NK-92 treated with Interleukin-12 subunit alpha and Interleukin-12 subunit beta, amount 100 ng/mL, for 24 hours (cell line): ENCODE data around the gene HNRNPA3.
"Not testable (repeated sequence)": the region's sequence is repeated elsewhere in the genome, so short reads cannot be mapped to it uniquely, and the experiment has no call there.

ENCODE experiments used
- DNase-seq: peaks from one replicate; lab custom pipeline; 2025; lab: John Stamatoyannopoulos, UW

The HNRNPA3 gene

DNA sequence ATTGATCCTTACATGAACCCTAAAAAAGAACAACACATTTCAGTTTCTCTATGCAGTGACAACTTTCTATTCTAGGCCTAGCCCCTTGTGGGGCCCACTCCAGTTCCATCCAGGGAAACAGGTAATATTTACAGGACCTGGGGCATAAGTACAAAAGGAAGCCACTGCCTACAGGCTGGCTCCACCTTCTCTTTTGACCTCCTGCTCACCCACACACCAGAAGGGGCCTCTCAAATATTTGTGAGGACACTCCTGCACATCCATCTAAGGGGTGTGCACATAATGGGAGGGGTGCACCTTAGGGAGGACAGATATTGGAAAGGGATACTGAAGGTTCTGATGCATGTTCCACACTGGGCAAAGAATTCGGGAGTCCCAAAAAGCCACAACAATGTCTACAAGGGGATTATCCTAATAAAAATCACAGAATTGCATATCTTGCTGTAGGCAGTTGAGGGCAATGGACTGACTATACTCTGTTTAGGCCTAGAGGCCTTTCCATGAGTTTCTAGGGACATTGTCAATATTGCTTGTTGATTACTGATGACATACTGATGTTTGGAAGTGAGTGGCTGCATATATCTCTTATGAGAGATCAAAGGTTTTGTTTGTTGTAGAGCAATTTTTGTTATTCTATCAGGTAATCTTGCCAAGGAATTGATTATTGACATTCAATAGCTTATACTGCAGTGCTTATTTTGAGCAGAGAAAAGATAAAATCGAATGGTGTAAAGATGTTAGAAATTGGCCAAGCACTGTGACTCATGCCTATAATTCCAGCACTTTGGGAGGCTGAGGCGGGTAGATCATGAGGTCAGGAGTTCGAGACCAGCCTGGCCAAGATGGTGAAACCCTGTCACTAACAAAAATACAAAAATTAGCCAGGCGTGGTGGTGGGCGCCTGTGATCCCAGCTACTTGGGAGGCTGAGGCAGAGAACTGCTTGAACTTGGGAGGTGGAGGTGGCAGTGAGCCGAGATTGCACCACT lies 23.8 kb upstream of the HNRNPA3 start:
- DNase-seq: no peak

DNA sequence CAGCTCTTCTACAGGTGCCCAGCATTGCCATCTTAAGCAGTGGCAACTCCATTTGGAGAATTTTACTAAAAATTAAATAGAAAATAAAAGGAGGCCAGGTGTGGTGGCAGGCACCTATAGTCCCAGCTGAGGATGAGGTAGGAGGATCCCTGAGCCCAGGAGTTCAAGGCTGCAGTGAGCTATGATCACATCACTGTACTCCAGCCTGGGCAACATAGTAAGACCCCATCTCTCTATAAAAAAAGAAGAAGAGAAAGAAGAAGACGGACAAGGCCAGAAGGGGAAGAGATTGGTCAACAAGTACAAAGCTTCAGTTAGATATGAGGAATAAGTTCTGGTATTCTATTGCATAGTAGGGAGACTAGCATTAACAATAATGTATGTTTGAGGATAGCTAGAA lies 21.7 kb upstream of the HNRNPA3 start:
- DNase-seq: no peak

DNA sequence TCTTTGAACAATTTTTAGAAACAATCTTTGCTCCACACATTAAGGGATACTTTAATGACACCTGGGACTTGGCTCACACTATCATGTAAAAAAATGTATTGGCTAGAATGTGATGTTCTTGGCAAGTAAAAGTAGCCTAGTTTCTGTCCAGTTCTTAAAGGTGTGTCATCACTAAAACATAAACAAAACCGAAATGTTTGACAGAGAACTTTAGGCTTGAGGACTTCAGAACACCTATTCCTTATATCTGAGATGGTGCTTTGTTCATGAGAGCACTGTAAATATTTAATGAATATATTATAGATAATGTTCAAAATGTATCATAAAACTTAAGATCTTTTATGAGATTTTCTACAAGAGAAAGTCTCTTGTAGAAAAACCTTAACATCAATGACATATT lies 19.8 kb upstream of the HNRNPA3 start:
- no peak for DNase-seq

DNA sequence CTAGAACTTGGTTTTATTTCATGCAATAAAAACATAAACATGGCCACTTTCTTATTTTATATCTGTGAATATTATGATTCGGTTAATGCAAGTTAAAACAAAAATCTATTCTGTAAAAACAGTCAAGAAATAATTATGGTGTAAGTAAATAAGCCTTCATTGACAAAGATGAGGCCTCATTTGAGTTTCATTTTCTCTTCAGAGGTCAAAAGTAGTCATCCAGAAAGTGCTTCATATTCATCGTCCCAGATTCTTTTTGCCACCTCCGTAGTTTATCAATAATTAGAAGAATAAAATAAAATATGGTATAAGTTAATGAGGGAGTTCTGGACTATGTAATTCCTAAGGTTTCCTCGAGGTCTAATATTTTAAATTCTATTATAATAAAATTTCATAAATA lies 19.4 kb upstream of the HNRNPA3 start:
- DNase-seq: no peak

DNA sequence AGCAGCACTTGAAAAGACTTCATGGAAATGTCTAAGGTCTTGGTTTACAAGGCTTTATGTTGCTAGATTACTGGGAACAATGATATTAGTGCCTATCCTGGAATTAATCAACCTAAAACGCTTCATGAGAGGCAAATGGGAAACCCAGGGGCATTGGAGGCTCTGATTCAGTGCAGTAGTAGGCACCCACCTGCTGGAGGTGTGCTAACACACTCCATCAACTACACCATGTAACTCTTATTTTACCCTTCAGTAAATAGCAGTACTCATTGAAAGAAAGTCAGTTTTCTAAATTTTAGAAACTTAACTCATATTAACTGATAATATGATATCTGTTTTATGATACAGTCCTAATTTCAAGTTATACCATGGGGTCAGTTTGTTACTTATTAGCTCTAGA lies 17.4 kb upstream of the HNRNPA3 start:
- DNase-seq: no peak

DNA sequence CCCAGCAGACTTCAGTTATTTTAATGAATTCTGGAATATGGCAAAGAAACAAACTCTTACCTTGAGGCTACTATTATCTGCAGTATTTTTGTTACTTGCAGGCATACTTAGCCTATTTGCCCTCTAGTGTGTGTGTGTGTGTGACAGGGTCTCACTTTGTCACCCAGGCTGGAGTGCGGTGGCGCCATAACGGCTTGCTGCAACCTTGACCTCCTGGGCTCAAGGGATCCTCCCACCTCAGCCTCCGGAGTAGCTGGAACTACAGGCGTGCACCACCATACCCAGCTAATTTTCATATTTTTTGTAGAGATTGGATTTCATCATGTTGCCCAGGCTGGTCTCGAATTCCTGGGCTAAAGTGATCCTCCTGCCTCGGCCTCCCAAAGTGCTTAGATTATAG lies 12.2 kb upstream of the HNRNPA3 start:
- DNase-seq: not testable (repeated sequence)

DNA sequence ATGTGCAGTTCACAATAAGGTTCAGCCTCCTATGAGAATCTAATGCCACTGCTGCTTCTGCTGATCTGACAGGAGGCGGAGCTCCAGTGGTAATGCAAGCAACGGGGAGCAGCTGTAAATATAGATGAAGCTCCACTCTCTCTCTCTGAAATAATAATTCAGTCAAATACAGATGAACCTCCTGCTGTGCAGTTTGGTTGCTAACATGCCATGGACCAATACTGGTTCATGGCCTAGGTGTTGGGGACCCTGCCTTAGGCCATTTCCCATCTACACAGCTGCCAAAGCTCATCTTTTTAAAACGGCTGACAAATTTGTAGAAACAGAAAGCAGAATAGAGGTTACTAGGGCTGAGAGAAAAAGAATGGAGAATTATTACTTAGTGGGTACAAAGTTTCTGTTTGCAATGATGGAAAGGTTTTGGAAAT lies 10.7 kb upstream of the HNRNPA3 start:
- DNase-seq: no peak

DNA sequence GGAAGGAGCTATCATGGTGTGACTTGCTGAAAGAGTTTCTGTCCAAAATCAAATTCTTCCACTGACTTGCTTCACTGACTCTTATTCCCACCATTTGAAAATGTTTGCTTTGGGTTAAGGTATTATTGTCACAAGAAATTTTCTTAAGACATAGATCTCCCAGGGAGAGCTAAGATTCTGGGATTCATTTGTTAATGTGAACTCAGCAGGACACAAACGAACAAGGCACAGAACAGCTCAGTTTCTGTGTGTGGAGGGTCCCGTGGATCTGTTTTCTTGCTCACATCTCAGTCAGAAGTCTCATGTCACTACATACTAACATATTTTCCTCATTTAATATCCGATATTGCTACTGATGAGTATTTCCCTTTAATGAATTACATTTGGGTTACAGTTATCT lies 8.2 kb upstream of the HNRNPA3 start:
- DNase-seq: no peak

DNA sequence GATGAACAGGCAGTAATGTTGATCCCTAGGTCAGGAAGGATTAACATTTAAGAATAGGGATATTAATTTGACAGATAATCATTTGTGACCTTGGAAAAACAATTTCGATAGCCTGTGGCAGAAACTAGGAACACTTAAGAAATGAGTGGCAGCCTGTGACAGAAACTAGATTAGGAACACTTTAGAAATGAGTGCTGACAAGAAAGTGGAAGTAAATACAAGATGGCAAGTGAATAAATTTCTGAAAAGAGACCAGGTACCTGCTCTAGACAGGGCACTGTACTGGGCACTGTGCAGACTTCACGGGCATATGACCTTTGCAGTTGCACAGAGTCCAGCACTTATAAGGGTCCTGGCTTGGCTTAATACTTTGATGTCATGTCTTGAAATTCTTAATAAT lies 5.5 kb upstream of the HNRNPA3 start:
- no peak for DNase-seq

DNA sequence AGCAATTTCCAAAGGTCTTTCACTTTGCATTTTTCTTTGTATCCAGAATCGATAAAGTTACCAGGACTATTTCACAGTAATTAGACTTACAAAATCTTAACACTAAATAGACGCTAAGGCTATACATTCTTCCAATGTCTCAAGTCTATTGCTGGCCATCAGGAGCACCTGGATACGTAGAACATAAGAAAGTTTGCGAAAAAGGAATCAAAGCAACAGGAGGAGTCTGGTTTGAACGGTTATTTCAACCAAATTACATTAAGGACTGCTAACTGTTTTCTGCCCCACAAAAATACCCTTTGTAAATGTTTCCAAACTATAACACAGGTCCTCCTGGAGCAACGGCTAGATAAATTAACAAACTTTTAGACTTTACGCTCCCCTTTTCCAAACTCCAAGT lies 1.4 kb upstream of the HNRNPA3 start:
- DNase-seq: no peak

DNA sequence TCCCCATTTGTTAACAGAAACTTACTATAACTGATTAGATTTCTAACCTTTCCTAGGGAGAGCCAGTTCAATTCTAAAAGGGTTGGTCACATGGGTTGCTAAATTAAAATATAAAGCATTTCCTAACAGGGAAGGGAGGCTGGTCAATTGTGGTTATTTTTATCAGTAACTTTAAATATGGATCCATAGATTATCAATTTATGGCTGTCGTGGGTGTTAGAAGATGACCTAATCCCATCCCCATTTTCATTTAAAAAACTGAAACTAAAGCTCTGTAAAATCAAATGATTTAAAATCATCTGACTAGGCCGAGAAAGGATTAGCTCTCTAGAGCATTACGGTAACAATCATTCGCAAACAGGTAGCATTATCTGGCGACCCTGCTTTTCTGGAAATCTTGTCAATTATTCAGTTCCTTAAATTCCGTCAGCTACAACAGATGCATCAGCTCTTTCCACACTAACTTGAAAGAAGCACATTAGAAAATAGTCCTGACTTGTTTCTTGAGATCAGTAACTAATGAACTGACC lies 953 bp upstream of the HNRNPA3 start:
- no peak for DNase-seq

DNA sequence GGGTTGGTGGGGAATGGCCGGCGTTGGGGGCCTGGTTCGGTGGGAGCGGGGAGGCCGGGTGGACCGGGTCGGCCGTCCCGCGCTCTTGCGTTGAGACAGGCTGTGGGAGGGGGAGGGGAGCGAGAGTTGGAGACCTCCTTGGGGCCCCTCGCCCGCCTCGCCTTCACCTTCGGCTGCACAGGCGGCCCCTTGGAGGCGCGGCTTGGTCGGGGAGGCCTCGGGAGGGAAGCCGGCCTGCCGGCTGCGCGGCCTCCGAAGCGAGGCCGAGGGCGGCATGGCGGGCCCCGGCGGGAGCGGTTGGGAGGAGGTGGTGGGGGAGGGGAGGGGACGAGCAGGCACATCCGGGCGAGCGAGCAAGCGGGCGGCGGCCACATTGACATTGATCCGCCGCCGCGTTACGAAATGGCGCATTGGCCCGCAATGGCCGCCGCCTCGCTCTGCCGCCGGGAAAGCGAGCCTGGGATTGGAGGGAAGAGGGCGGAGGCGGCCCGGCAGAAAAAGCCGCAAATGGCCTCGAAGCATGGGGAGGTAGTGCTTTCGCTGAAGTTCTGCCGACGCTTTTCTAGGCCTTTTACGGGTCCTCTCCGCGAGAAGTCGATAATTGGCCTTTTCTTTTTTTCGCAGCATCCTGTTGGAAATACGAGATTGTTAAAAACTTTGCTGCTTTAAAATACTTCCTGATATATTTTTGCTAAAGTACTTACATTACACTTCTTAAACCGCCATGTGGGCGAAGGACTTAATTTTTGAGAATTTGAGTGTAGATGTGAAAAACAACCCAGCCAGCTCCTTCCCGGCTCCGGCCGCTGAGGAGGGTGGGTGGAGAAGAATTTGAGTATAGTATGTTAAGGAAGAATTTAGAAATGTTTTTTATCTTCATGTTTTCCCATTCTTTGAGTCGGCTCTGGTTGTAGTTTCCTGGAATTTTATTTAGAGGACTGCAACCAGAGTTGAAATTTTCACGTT lies 580 bp downstream of the HNRNPA3 start:
- DNase-seq: peak; percentile 92

DNA sequence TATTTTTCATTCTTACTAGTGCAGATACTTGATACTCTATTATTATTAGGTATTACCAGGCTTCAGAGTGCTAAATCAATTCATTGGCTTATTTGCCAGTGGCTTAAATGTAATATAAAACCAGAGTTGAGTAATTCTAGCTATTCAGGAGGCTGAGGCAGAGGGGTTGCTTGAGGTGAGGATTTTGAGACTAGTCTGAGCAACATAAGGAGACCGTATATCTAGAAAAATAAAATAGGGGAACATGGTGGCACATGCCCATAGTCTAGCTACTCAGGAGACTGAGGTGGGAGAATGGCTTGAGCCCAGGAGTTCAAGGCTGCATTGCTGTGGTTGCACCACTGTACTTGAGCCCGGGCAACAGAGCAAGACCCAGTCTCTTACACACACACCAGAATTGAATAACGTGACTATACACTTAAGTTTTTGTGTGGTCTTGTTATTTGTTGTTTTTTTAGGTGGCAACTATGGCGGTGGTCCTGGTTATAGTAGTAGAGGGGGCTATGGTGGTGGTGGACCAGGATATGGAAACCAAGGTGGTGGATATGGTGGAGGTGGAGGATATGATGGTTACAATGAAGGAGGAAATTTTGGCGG lies 4.8 kb downstream of the HNRNPA3 start:
- DNase-seq: no peak

DNA sequence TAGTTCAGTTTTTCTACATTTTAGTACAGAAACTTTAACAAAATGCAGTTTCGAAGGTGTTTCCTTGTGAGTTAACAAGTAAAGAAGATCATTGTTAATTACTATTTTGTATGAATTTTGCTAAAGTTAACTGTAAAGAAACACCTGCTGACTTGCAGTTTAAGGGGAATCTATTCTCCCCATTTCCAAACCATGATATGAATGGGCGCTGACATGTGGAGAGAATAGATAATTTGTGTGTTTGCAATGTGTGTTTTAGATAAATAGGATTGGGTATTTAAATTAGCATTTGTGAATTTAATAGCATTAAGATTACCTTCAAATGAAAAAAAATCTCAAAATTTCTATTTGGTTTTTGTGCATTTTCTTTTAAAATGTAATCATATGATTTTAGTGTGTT lies 7.2 kb downstream of the HNRNPA3 start:
- not testable (repeated sequence) for DNase-seq

DNA sequence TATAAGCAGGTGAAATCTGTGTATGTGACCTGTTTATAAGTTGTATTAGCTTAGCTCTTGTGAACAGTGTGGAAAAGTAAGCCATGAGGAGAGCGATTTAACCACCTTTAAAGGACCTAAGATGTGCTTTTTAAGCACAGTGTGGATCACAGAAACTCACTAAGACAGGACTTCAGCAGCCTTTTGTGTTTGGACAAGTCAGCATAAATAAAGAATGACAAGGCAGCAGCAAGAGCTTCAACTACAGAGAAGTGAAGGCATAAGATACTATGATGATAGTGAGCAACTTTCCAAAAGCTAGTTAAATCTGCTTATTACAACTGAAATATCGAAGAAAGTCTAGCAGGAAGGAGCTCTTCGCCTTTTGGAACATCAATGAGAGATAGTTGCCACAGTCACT lies 8.9 kb downstream of the HNRNPA3 start:
- DNase-seq: no peak

DNA sequence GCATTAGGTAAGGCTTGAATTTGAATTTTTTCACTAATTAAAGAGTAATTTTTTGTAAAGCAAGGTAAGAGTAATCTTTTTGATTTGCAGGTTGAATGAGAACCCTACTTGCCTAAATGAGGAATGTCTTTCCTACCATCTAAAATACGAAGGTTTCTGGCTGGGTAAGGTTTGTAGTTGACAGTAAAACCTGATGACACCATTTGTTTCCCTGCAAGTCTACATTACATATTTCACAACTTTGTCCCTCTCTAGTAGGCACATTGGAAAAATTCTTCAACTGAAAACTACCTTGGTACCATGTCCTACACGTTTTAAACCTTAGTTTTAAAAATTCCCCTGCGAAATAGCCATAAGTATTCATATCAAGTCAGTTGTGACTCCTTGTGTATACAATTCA lies 9.4 kb downstream of the HNRNPA3 start:
- no peak for DNase-seq

DNA sequence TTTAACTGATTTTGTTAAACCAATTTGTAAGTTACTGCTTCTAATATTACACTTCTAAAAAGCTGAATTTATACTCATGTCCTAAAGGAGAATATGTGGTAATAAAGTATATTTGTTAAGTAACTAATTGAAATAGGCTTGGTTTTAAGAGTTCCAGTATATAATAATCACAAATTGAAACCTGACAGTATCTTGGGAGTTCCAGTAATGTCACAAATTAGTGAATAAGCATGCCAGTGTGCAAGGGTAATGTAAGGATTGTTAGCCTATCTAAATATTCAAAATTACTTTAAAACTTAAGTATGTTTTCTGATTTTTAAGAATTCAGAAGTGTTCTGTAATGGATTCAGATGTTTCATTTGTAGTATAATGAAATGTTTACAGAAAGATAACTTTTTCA lies 10.8 kb downstream of the HNRNPA3 start:
- DNase-seq: not testable (repeated sequence)

DNA sequence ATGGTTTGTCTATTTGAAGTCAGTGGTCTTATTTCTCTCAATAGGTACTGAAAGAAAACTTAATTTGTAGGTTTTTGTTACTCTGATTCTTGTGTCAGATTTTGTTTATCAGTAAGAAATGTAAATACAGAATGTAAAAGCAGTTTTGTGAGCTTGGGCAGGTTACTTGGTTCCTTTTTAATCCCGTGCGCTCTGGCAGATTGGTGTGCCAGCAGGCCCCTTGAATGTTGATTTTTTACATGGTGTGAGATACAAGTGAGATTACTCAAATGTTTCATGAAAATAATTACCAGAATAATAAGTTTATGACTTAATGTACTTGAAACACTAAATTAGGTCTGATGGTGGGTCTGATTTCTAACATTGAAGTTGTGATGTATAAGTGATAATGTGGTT lies 13.4 kb downstream of the HNRNPA3 start:
- DNase-seq: no peak

DNA sequence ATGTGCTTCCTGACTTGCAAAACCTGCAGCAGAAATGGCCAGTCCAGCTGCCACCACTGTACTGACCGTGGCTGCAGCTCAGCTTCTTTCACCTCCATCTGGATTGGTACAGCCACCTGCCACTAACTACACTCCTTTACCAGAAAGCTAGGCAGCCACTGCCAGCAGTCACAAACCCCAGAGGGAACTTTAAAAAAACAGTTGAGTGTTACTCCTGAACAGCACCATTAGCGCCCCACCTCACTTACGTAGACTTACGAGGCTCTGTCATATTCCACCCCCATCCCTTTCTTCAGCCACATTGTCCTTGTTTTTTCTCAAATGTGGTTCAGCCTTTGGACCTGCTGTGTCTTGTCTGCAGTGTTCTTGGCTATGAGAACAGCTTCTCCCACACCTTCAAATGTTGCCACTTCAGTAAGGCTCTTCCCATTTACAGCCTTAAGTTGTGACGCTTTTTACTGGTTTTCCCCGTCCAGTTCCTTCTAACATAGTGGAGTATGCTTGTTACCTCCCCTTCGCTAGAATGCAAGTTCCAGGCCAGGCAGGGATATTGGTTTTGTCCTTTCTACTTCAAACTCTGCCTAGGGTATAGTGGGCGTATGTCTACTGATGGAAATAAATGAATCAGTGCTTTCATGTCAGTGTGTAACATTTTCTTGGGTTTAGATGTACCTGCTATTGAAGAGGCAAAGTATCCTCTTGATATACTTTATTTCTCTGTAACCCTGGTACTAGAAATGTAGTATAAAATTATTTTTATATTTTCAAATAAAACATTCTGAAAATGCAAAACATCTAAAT lies 17.0 kb downstream of the HNRNPA3 start:
- DNase-seq: no peak

DNA sequence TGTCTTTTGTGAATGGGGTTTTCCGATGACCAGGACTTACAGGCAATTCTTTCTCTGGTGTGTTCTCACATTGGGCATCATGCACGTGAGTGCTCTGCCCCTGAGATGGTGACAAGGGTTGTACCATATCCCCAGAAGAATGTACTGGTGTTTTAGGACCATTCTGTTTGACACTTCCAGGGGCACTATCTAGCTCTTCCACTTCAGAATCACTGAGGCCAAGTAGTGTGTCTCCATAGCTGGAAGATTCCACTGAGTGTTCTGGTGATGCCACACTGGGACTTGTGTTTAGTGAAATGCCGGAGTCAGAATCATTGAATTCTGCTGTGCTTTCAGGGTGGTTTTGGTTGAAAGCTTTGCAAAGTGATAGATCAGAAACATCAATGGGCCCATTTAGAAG lies 18.7 kb downstream of the HNRNPA3 start:
- DNase-seq: no peak

DNA sequence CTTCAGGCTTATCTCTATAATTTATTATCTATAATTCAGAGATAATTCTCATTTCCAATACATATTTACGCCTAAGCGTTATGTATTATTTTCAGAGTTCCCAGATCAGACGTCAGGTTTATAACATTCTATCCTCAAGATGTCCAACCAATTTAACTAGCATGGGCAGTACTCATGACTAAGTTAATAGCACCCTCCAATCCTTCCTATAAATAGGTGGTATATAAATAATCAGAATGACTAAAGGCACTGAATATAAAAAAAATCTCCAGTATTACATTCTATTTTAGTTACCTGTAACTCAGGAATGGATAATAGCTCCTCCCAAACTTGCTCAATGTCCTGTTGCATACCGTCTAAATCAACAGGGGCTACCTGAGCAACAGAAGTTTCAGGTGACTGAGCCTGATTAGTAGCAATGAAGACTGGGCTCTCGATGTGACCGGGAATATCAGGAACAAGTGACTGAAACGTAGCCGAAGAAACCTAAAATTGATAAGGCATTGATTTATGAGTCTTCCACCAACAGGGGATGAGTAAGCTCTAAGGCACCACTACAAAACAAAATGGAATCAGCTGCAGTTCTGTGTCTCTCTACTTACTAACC lies 19.6 kb downstream of the HNRNPA3 start:
- DNase-seq: no peak
